Activated naive CD4-positive, alpha-beta T cell treated with anti-CD3 and anti-CD28 coated beads, Interleukin-2, amount 50 U/mL, for 16 hours (primary cell): ENCODE data around the gene MAN1C1.

Experiments
- DNase-seq: peaks from one replicate; pipeline ENCODE4 v3.0.0-alpha.2; 2020

The MAN1C1 gene

GRCh38 chr1:25787760-25788166, 171.2 kb downstream of the MAN1C1 start:
- no peak for DNase-seq

DNA sequence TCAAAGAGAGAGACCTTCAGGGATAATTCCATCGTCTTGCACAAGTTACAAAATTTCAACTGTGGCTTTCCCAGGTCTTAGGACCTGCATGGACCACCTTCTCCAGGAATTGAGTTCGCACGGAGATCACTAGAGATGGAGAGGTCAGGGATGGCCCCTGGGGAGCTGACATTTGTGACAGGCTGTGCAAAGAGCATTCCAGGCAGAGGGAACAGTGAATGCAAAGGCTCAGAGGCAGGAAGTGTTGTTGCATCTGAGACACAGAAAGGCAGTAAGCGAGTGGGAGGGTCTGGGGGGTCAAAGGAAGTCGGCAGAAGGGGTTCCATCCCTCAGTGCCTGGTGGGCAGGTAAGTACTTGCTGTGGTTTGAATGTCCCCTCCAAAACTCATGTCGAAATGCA, 173.9 kb downstream of the MAN1C1 start:
- no peak for DNase-seq

- no peak for DNase-seq
Measured at GRCh38 chr1:25792115-25792514, 175.5 kb downstream of the MAN1C1 start.

- no peak for DNase-seq
Measured at GRCh38 chr1:25793585-25794170, 177.1 kb downstream of the MAN1C1 start.

DNA sequence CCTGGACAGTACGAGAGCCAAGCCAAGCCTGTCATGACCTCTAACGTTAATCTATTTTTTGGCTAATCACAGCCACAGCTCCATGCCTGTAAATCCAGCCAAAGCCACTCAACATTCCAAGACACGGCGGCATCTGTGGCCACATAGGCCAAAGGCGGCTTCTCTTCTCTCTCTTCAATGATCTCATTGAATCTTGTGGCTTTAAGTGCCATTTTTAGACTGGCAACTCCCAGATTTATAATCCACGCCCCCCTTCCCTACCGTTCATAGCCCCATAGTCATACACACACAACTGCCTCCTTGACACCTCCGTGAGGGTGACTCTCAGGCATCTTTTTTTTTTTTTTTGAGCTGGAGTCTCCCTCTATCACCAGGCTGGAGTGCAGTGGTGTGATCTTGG, 177.7 kb downstream of the MAN1C1 start:
- no peak for DNase-seq

DNA sequence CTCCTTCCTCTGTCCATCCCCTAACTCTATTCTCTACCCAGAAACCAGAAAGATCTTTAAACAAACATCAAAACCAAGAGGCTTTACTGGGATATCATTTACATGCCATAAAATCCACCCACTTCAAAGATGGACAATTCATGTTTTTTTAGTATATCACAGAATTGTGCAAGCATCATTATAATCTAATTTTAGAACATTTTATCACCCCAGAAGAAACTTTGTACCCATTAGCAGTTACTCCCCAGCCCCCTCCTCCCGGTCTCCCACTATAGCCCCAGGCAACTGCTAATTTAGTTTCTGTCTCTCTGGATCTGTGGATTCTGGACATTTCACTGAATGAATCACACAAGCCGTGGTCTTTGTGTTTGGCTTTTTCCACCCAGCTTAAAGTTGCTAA, 178.6 kb downstream of the MAN1C1 start:
- no peak for DNase-seq

- peak; percentile 37 for DNase-seq
Measured at GRCh38 chr1:25795946-25796810, 179.6 kb downstream of the MAN1C1 start.

- DNase-seq: peak; percentile 87
Measured at GRCh38 chr1:25796811-25797458, 180.3 kb downstream of the MAN1C1 start.

DNA sequence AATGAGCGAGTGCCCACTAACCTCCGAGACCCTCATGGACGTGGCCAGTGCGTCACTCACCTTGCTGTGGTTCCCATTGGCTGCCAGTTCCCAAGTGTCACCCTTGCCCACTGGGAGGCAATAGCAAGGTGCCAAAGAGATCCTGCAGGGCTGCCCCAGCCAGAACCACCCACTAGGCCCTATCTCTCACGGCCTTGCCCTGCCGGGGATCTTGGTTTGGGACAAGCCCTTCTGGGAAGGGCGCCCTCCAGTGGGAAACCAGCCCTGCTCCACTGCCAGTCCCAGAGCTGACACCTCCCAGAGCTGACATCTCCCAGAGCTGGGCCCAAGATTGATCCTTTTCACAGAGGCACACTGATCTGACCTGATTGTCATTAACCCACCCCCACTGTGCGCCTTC, 181.3 kb downstream of the MAN1C1 start:
- peak; percentile 40 for DNase-seq

DNA sequence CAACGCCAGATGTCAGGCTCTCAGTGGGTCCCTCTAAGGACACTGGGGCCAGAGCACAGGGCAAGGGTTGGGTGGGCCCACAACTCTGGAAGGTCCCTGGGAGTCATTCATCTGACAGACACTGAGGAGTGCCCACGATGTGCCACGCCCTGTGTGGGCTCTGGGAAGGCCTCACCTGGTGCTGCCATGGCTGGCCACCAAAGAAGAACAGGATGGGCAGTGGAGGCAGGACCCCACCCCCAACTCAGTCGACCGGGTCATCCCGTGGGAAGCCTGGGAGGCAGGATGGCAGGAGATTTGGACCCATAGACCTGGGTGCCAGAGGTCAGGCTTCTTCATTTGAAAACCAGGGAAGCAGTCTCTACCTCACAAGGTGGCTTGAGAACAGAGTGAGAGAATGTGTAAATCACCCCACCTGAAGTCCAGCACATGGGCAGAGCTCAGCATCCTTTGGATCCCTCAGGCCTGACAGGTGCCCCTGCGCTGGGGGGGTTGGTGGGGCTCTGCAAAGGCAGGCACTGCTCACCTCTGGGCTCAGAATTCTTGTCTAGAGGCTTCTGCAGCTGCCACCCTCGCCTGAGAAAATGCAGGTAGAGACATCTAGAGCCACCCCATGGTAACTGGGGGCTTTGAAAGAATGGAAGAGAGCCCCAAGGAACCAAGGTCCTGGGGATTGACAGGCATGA, 182.2 kb downstream of the MAN1C1 start:
- DNase-seq: no peak

- no peak for DNase-seq
Measured at GRCh38 chr1:25799352-25799934, 182.9 kb downstream of the MAN1C1 start.

- peak; percentile 34 for DNase-seq
Measured at GRCh38 chr1:25799935-25800702, 183.5 kb downstream of the MAN1C1 start, which contains the start of gene SELENON. TSS of gene SELENON (plus strand) at chr1:25800193. CDS start at chr1:25800231, 38 bp downstream.

DNA sequence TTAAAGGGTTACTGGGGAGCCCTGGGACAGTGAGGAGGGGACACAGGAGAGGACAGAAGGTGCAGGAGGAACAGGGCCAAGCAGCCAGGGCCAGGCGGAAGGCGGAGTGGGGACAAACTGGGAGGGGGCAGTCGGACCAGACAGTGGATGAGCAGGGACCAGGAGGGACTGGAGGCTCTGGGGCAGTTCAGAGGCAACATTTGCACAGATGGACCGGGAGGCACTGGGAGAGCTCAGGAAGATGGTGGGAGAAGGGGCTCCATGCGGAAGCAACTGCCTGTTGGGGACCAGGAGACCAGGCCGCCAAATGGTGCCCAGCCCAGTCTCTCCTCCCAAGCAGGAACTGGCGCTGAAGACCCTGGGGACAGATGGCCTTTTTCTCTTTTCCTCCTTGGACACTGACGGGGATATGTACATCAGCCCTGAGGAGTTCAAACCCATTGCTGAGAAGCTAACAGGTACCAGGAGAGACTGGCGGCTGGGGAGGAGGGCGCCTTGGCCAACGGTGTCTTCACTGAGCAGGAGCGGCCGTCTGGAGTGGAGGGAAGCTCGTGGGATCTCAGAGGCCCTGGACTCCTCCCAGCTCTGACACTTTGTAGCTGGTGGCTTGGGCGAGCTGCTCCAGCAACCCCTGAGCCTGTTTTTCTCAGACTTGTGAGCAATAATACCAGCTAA, 184.2 kb downstream of the MAN1C1 start:
- no peak for DNase-seq

GRCh38 chr1:25802915-25803314, 186.3 kb downstream of the MAN1C1 start:
- DNase-seq: no peak

GRCh38 chr1:25803368-25803767, 186.8 kb downstream of the MAN1C1 start:
- DNase-seq: no peak

DNA sequence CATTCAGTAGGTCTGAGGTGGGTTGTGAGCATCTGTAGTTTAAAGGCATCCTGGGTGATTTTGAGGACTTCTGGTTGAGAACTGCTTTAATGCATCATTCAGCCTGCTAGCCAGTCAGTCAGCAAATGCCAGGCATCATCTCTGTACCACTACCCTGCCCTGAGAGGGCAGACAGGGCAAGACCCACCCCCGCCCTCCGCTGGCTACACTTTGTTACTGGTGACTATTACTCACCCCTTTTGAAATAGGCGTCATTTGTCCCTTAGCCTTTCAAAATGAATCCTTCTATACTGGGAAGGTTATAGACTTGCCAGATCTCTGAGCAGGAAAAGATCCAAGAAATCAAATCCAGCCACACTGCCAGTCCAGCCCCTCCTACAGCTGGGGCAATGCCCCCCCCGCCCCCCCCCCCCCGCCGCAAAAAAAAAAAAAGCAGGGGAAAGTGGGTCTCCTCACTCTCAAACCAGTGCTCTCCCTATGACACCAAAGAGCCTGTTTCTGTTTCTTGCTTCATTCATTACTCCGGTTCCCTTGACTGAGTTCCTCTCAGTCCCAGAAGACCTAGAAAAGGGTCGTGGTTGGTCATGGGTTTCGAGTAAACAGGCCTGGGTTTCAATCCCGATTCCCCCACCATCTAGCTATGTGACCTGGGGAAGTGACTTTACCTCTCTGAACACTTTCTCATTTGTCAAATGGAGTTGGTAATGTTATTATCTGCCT, 187.8 kb downstream of the MAN1C1 start:
- DNase-seq: no peak

GRCh38 chr1:25804964-25805862, 188.6 kb downstream of the MAN1C1 start:
- DNase-seq: no peak

GRCh38 chr1:25805863-25806225, 189.3 kb downstream of the MAN1C1 start:
- no peak for DNase-seq

DNA sequence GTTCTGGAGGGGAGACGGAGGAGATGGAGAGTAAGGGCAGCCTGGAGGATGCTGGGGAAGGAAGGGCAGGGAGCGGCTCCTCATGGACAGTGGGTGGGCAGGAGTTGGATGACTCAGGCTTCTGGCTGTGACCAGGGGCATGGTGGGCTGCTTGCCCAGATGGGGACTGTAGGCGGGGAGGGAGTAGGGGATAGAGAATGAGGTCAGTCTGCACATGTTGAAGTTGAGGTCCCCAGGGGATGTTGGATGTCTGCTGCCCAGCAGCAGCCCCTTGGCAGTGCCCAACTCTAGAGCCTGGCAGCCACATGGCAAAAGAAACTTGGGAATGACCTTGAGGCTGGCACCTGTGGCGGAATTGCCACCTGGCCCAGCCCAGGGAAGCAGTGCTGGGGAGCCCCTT, 189.8 kb downstream of the MAN1C1 start:
- DNase-seq: no peak
